ENCODE measurements around the gene FAM193B.
"Not testable (repeated sequence)": the region's sequence is repeated elsewhere in the genome, so short reads cannot be mapped to it uniquely, and the experiment has no call there.

The FAM193B gene

GRCh38 chr5:177538876-177539275 lies 15.5 kb downstream of the FAM193B start:
- in situ Hi-C loops (cut with MboI; ENCODE audit: low sequenced_read_pairs): no loop called here

- in situ Hi-C loops (cut with MboI; ENCODE audit: low sequenced_read_pairs): no loop called here
These were observed 16.7 kb downstream of the FAM193B start for GRCh38 chr5:177537389-177538361.

- in situ Hi-C loops (cut with MboI; ENCODE audit: low sequenced_read_pairs): no loop called here
These were observed 18.0 kb downstream of the FAM193B start for GRCh38 chr5:177536386-177536785.

- in situ Hi-C loops (cut with MboI; ENCODE audit: low sequenced_read_pairs): no loop called here
These were observed 19.2 kb downstream of the FAM193B start for GRCh38 chr5:177535125-177535524.

GRCh38 chr5:177534433-177534832 lies 19.9 kb downstream of the FAM193B start:
- in situ Hi-C loops (cut with MboI; ENCODE audit: low sequenced_read_pairs): not testable (repeated sequence)

- in situ Hi-C loops (cut with MboI; ENCODE audit: low sequenced_read_pairs): no loop called here
These were observed 23.0 kb downstream of the FAM193B start for GRCh38 chr5:177531209-177531940.

GRCh38 chr5:177530638-177531037 lies 23.7 kb downstream of the FAM193B start:
- in situ Hi-C loops (cut with MboI; ENCODE audit: low sequenced_read_pairs): no loop called here

- in situ Hi-C loops (cut with MboI; ENCODE audit: low sequenced_read_pairs): no loop called here
These were observed 24.8 kb downstream of the FAM193B start for GRCh38 chr5:177529247-177530203.

GRCh38 chr5:177528631-177529030 lies 25.7 kb downstream of the FAM193B start:
- in situ Hi-C loops (cut with MboI; ENCODE audit: low sequenced_read_pairs): no loop called here

- in situ Hi-C loops (cut with MboI; ENCODE audit: low sequenced_read_pairs): no loop called here
These were observed 26.8 kb downstream of the FAM193B start for GRCh38 chr5:177527595-177527994.

- in situ Hi-C loops (cut with MboI; ENCODE audit: low sequenced_read_pairs): no loop called here
These were observed 27.6 kb downstream of the FAM193B start for GRCh38 chr5:177526791-177527190.

GRCh38 chr5:177526191-177526590 lies 28.2 kb downstream of the FAM193B start:
- in situ Hi-C loops (cut with MboI; ENCODE audit: low sequenced_read_pairs): no loop called here

- in situ Hi-C loops (cut with MboI; ENCODE audit: low sequenced_read_pairs): no loop called here
These were observed 29.3 kb downstream of the FAM193B start for GRCh38 chr5:177524941-177525655.

GRCh38 chr5:177524539-177524900 lies 29.8 kb downstream of the FAM193B start:
- in situ Hi-C loops (cut with MboI; ENCODE audit: low sequenced_read_pairs): no loop called here

- in situ Hi-C loops (cut with MboI; ENCODE audit: low sequenced_read_pairs): no loop called here
These were observed 30.4 kb downstream of the FAM193B start for GRCh38 chr5:177523711-177524538.

- in situ Hi-C loops (cut with MboI; ENCODE audit: low sequenced_read_pairs): no loop called here
These were observed 33.3 kb downstream of the FAM193B start for GRCh38 chr5:177520916-177521513.

- in situ Hi-C loops (cut with MboI; ENCODE audit: low sequenced_read_pairs): no loop called here
These were observed 34.1 kb downstream of the FAM193B start for GRCh38 chr5:177520271-177520670.

GRCh38 chr5:177519463-177520235 lies 34.7 kb downstream of the FAM193B start:
- in situ Hi-C loops (cut with MboI; ENCODE audit: low sequenced_read_pairs): no loop called here

All from HL-60/S4 treated with retinoic acid at 250 ng/mL for 4 days and 3 days (cell line).